Transverse colon (tissue), 4 donors: ENCODE data around the gene TMED1. TPM values are rescaled to one million over a fixed set of nuclear protein-coding genes. Genes with fewer than 3 reads are reported as not detected.
A peak's percentile ranks its signal among the peaks of the same experiment; 100 is the strongest.

Experiments used
- DNase-seq: peaks from one replicate; pipeline ENCODE4 v3.0.0-alpha.2; 2019
- H3K27ac ChIP-seq, 4 donors: fragments of 200-600 bp; sonication (generic); 2 replicates each; pipeline ENCODE4 v1.5.1; 2016 to 2018; ENCODE audit warnings: inconsistent platforms in 4 of 4
- H3K27me3 ChIP-seq: fragments of 200-600 bp; sonication (generic); 2 replicates; pipeline ENCODE4 v1.5.1; 2017; ENCODE audit warnings: inconsistent platforms
- H3K36me3 ChIP-seq, 4 donors: fragments of 200-600 bp; sonication (generic); 2 replicates each; pipeline ENCODE4 v1.5.1; 2017 to 2019; ENCODE audit warnings: inconsistent platforms in 4 of 4
- H3K4me1 ChIP-seq, 4 donors: fragments of 200-600 bp; sonication (generic); 2 replicates each; pipeline ENCODE4 v1.5.1; 2017 to 2020; ENCODE audit warnings: inconsistent platforms in 4 of 4
- H3K4me3 ChIP-seq, 4 donors: fragments of 200-600 bp; sonication (generic); 1 replicate in 1 of 4; 2 replicates in 3 of 4; pipeline versions ENCODE4 v1.5.1 to v1.6.1; 2017 to 2019; ENCODE audit warnings: inconsistent platforms in 4 of 4
- H3K9me3 ChIP-seq, 2 donors: fragments of 200-600 bp; sonication (generic); 2 replicates each; pipeline ENCODE4 v1.5.1; 2017 to 2019; ENCODE audit warnings: inconsistent platforms in 2 of 2
- CTCF ChIP-seq, 5 experiments: fragments of 200-600 bp in 3 of 5; fragments of 450-650 bp in 2 of 5; sonication (generic) in 3 of 5; IDR thresholded peaks; 1 replicate in 2 of 5; 2 replicates in 3 of 5; pipeline ENCODE4 v1.5.1; 2016 to 2017; ENCODE audit warnings: antibody characterized with exemption in 5 of 5, inconsistent platforms in 3 of 5, mild to moderate bottlenecking in 2 of 5, moderate library complexity in 1 of 5
- EP300 ChIP-seq: sonication (generic); formaldehyde crosslinking; IDR thresholded peaks from one replicate; pipeline ENCODE4 v1.6.1; 2017; ENCODE audit warnings: antibody characterized with exemption, low read depth
- POLR2A ChIP-seq: fragments of 450-650 bp; IDR thresholded peaks from one replicate; pipeline ENCODE4 v1.6.1; 2016; ENCODE audit warnings: antibody characterized with exemption, mild to moderate bottlenecking, moderate library complexity
- POLR2AphosphoS5 ChIP-seq, 3 donors: sonication (generic); formaldehyde crosslinking; IDR thresholded peaks; one replicate each; pipeline ENCODE4 v1.6.1; 2016; ENCODE audit warnings: antibody characterized with exemption in 3 of 3
- whole genome bisulfite sequencing, 2 donors: methylation state at CpG; one replicate each; pipeline ENCODE4 v1.1.5; 2018; ENCODE audit warnings: low coverage in 1 of 2; 5-methylcytosine and 5-hydroxymethylcytosine counted together
- in situ Hi-C, 4 donors: fragments of 200-750 bp; cut with MboI; loops; one replicate each; pipeline versions ENCODE4 v1.15.0 to v1.15.1; 2017; ENCODE audit warnings: low sequenced_read_pairs in 3 of 4, low pct_ligation_motif_present in 1 of 4, low pct_unique_long_range_greater_than_20kb in 1 of 4
- intact Hi-C: fragments of 100-400 bp; cut with DNase I; formaldehyde crosslinking; loops from one replicate; pipeline ENCODE4 v1.15.1; 2023; ENCODE audit warnings: low total_unique reads
- total RNA-seq, 4 donors: library from RNA; depleted of rRNA; stranded (reverse); fragments of >200 nt; gene quantifications; one replicate each; pipeline ENCODE4 v1.1.0, GENCODE V29; 2016

Gene TMED1
- total RNA-seq, 4 donors from 2014 or later = 2.8 to 40.4 (median 24.4) TPM

- TF ChIP-seq POLR2AphosphoS5 (IDR thresholded peaks at IDR 0.05) = no peak
- no peak for TF ChIP-seq CTCF (IDR thresholded peaks at IDR 0.05)
- TF ChIP-seq EP300 = no peak
- no peak for TF ChIP-seq POLR2A
- H3K9me3 ChIP-seq = no peaks in the 10 kb centered on the region
- in situ Hi-C loops = no loop called here
- peaks cover 0 to 62% (median 21%) of the 10 kb centered on the region in 4 donors for H3K36me3 ChIP-seq
- 98% methylated on average over 5 of the region's 5 CpGs; no CpG with 5 or more reads in 1 of the 2 donors for WGBS, 2 donors
- no peak overlapping the region for H3K4me3 ChIP-seq
- no peaks in the 10 kb centered on the region for H3K27me3 ChIP-seq
- intact Hi-C loops = no loop called here
- DNase-seq = no peak
- H3K4me1 ChIP-seq = no peaks in the 10 kb centered on the region
- H3K27ac ChIP-seq = no peak overlapping the region
Measured at GRCh38 chr19:10802479-10802878, 33.5 kb downstream of the TMED1 start.

- Histone ChIP-seq H3K27ac (no peak overlapping the region), H3K9me3 (no peaks in the 10 kb centered on the region), H3K4me1 (no peaks in the 10 kb centered on the region), H3K27me3 (no peaks in the 10 kb centered on the region), H3K36me3 (peaks cover 0 to 71% (median 29%) of the 10 kb centered on the region in 4 donors), H3K4me3 (no peak overlapping the region)
- intact Hi-C loops (no loop called here), in situ Hi-C loops (no loop called here)
- no peak for DNase-seq
- TF ChIP-seq EP300 (no peak), CTCF (IDR thresholded peaks at IDR 0.05) (no peak), POLR2A (no peak), POLR2AphosphoS5 (IDR thresholded peaks at IDR 0.05) (no peak)
- 82% methylated on average over 9 of the region's 9 CpGs; no CpG with 5 or more reads in 1 of the 2 donors for WGBS, 2 donors
Measured at GRCh38 chr19:10800488-10800887, 35.5 kb downstream of the TMED1 start.

GRCh38 chr19:10797541-10798256 lies 38.3 kb downstream of the TMED1 start:
- Histone ChIP-seq H3K27ac (no peak overlapping the region), H3K4me1 (no peaks in the 10 kb centered on the region), H3K4me3 (no peak overlapping the region), H3K9me3 (no peaks in the 10 kb centered on the region), H3K27me3 (no peaks in the 10 kb centered on the region), H3K36me3 (peaks cover 0 to 72% (median 27%) of the 10 kb centered on the region in 4 donors)
- intact Hi-C loops (no loop called here), in situ Hi-C loops (no loop called here)
- DNase-seq = no peak
- WGBS, 2 donors = 74 to 77% methylated on average over 3 to 19 of the region's 19 CpGs
- TF ChIP-seq POLR2AphosphoS5 (IDR thresholded peaks at IDR 0.05) = peak in 1 of 3 donors; percentile 12
- TF ChIP-seq POLR2A = no peak

GRCh38 chr19:10797078-10797477 lies 38.9 kb downstream of the TMED1 start:
- WGBS, 2 donors = 69 to 87% methylated on average over 3 to 14 of the region's 14 CpGs
- Histone ChIP-seq H3K9me3 (no peaks in the 10 kb centered on the region), H3K4me1 (no peaks in the 10 kb centered on the region), H3K36me3 (peaks cover 0 to 71% (median 28%) of the 10 kb centered on the region in 4 donors), H3K4me3 (no peak overlapping the region), H3K27me3 (no peaks in the 10 kb centered on the region), H3K27ac (no peak overlapping the region)
- in situ Hi-C loops (no loop called here), intact Hi-C loops (no loop called here)
- DNase-seq = no peak
- TF ChIP-seq CTCF (IDR thresholded peaks at IDR 0.05) (no peak), EP300 (no peak), POLR2A (no peak), POLR2AphosphoS5 (IDR thresholded peaks at IDR 0.05) (no peak)
